Raji (cell line): ENCODE results near the gene CD2AP.

Experiments
- POLR2A ChIP-seq: IDR thresholded peaks from 2 replicates; pipeline ENCODE4 v1.6.1; 2011; ENCODE audit warnings: low read depth, low read length, control low read depth; ENCODE audit not compliant: insufficient read depth

CD2AP gene

DNA sequence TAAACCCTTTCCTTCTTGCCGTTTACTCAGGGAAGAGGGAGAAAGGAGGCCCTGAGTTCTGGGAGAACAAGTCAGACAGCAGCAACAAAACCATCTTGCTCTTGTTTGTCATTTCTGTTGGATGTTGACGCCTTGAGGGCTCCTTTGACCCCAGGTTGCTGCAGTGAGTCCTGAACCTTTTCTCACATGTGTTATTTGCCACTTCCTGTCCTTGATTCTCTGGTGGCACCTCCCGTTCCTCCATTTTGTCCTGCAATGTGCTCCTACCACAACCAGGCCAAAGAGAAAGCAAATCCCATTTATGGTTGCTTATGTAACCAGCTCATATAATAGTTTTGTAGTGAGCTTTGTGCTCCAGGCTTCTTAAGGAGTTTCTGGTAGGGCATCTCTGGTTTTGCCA lies 154.2 kb downstream of the CD2AP start:
- TF ChIP-seq POLR2A = no peak

DNA sequence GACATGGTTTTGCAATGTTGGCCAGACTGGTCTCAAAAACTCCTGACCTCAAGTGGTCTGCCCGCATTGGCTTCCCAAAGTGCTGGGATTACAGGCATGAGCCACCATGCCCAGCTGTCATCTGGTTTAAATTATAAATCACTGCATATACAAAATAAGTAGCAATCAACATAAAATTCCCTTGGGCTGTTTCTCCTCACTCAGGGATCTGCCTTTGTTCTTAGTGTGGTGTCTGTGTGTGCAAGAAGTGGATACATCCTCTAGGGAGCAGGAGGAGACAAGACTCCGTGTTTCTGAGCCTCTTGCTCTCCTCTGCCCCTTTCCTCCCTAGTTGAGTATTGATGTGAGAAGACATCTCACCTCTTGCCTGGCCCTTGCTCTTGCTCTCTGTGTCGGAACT lies 155.6 kb downstream of the CD2AP start:
- TF ChIP-seq POLR2A = no peak

DNA sequence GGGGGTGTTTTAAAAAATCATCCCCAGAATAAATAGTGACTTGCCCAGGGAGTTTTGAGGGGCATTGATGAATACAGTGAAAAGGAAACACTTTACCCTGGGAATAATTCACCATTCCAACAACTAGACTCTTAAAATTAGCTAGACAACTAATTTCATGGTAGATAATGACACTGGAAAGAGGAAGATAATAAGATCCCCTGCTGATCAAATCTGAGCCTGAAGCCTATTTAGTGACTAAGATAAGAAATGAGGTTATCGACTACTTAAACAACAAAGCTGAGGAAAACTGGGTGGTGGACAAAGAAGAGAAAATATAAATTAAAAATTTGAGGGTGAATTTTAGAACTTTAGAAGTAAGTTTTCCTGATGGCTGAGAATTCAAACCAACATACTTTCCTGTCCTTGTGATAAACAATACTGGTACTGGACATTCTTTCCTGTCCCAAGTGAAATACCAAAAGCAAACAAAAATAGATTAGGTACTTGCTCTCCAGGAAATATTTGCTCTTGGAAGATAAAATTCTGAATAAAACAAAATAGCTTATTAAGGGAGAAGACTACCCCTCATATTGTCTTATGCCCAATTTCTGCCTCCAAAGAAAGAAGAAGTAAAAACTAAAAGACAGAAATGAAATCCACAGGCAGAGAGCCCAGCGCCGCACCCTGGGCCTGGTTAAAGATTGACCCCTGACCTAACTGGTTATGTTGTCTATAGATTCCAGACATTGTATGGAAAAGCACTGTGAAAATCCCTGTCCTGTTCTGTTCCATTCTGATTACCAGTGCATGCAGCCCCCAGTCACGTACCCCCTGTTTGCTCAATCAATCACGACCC lies 156.8 kb downstream of the CD2AP start:
- no peak for TF ChIP-seq POLR2A

DNA sequence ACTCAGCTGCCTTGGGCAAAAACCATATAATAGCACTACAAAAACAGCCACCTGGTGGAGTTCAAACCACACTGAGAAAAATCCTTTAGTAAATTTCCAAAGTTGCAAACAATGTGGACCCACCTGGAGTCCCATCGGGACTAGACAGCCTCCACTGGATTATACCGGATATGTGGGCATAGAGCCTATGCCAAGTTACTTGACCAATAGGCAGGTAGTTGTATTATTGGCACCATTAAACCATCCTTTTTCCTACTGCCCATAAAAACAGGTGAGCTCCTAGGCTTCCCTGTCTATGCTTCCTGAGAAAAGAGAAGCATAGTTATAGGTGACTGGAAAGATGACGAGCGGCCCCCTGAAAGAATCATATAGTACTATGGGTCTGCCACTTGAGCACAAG lies 169.1 kb downstream of the CD2AP start:
- TF ChIP-seq POLR2A = no peak

DNA sequence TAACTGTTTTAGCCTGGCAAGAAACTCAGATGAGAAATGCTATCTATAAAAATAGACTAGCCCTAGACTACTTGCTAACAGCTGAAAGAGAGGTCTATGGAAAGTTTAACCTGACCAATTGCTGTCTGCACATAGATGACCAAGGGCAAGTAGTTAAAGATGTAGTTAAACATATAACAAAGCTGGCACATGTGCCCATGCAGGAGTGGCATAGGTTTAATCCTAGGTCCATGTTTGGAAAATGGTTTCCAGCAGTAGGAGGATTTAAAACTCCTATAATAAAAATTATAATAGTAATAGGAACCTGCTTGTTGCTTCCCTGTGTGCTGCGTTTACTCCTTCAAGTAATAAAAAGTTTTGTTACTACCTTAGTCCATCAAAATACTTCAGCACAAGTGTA lies 169.6 kb downstream of the CD2AP start:
- TF ChIP-seq POLR2A = no peak

DNA sequence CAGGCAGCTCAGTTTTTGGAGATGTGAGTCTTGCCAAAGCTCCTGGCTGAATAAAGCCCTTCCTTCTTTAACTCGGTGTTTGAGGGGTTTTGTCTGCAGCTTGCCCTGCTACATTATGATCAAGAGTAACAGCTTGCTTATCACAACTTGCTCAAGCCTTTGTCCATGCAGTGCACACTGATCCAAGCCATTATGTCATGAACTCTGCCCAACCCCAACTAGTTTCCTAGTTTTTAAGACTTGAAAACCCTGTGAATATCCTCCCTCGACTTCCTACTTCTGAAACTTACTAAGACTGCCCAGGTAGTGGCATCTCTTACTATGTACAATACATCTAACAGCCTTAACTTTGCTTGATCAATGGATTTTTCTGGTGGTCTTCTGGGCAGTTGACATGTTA lies 170.4 kb downstream of the CD2AP start:
- TF ChIP-seq POLR2A = no peak

DNA sequence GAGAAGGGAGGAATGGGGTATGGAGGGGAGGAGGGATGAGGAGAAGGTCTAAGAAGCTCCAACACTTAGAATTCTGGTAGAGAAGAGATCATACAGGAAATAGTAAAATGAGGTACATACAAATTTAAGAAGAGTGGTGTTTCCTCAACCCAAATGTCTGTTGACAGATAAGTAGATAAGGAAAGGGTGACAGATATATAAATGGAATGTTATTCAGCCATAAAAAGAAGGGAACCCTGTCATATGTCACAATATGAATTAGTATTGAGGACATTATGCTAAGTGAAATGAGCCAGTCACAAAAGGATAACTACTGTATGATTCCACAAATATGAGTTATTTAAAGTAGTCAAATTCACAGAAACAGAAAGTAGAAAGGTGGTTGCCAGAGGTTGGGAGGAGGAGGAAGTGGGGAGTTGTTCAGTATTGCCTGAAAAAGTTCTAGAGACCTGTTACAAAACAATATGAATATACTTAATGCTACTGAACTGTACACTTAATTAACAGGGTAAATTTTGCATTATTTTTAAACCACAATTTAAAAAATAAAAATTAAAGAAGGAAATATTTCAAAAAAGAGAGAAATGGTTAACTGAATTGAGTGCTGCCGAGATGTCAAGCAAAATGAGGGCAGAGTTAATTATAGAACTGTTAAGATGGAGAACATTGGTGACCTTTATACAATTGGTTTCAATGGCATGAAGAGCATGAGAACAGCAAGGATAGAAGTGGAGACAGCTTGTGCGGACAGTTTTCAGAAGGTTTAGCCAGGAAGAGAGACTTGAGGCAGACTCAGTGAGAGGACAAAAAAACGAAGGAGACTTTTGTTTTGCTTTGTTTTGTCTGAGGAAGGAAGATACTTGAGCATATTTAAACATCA lies 173.2 kb downstream of the CD2AP start:
- TF ChIP-seq POLR2A = no peak

DNA sequence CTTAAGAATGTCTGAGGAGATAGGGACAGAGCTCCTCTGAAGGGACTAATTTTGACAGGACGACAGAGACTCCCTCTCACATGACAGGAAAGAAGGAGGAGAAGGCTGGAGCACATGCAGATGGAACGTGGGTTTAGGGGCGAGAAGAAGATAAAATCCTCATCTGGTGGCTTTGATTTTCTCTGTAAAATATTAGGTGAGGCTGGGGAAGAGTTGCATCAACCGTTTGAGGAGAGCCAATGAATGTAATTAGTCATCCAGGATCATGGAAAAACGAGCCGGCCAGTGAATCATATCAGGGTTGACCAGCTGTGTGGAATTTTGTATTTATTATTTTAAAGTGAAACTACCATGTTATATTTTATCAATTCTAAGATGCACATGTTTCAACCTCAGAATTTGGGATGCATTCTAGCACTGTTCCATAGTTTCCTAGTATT lies 173.9 kb downstream of the CD2AP start:
- no peak for TF ChIP-seq POLR2A

DNA sequence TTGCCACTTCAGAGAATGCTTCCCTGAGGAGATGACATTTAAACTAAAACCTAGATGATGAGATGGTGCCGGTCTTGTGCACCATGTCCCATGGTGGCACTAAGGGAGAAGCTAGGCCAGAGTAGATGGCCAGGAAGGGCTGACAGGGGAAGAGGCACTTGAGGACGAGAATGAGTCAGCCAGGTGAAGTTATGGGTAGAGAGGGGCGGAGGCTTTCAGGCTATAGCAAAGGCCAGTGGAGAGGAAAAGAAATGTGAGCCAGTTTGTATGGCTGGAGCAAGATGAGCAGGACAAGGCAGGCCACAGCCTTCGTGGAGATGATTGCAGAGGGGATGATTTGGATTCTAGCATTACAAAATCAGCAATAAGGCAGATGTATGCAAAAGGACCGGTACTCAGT lies 176.1 kb downstream of the CD2AP start:
- TF ChIP-seq POLR2A = no peak

DNA sequence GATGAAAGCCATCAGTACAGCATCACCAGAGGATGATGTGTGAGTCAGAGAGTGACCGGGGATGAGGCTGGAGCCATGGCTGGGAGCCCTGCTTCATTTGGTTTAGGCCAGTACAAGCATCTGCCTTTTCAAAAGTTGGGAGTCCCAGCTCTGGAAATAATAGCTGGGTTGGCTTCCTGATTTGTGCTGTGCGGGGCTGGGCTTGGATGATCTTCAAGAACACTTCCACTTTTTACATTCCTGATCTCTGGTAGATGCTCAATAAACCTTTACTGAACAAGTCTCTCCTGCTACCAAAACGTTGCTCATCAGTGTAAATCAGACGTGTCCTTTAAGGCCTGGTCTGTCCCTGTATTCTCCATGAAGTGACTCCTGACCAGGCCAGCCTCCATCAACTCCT lies 176.7 kb downstream of the CD2AP start:
- no peak for TF ChIP-seq POLR2A

DNA sequence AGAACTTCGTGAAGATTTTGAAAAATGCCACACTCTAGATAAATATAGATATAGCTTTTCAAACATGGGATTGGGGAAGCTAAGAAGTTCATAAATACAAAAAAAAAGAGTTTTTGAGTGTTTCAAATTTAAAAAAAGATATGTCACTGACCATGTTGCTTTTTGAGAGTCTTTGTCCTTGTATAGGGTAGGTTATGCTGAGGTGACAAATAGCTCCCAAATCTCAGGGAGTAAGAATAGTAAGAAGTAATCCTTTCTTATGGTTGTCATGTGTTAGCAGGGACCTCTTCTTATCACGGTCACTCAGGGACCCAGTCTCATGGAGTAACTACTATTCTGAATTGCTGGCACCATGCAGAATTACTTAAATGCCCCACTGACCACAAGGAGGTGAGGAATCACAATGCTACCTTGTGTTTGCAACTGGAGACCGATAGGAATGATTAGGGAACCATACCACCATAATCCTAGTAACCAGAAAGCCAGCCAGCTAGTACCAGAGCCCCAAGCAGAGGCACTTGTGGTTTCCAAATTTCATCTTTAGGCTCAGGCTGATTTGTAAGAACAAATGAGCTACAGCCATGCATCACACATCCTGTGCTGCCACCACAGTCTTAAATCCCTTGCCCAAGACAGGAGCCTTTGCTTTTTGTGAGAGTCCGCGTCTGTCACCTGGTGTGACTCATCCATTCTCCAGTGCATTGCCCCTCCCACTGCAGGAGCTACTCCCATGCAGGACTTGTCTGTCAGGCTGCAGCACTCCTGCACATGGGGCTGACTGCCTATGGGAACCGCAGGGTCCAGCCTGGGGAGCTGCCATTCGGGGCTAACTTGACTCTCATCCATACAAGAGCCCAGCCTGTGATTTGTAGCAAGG lies 178.4 kb downstream of the CD2AP start:
- TF ChIP-seq POLR2A = no peak

DNA sequence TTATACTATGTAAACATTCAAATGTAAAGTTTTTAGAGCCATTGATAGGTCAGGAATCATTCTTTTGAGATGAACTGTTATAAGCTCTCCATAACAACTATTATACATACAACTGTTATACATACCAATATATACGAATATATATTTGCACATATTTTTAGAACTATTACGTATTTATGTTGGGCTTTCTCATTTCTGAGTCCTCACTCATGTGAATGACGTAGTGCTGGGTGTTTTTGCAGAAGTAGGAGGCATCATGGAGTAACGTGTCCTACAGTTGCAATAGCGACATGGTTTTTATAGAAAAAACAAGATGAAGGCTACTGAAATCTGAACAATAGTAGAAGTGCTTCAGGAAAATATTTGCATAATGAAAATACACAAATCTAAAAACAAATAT lies 184.4 kb downstream of the CD2AP start:
- no peak for TF ChIP-seq POLR2A

DNA sequence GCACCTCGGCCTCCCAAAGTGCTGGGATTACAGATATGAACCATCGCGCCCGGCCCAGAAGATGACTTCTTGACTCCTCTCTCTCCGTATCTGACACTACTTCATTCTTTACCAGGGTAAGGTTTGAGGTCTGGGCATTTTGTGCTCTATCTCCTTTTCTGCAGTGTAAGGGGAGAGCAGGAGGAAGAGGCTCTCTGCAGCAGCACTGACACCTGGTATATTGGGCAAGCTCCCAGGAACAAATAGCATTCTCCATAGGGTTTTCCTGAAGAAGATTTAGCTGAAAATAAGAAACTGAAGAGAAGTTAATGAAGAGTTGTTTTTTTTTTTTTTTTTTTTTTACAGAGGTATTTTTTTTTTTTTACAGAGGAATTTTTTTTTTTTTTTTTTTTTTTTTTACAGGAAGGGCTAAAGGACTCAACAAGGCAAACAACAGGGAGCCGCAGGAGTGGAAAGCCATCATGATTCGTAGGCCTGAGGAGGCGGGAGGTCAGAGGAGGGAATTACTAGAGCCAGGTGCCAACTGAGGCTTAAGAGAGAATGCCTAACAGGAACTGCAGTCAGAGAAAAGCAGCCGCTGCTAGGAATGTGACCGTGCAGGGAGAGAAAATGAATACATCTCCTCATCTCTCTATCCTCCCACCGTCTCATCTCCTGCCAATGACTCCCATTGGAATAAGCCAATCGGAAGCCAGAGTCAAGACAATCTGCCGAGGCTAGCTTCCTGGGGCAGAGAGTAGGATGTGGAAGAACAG lies 186.1 kb downstream of the CD2AP start:
- TF ChIP-seq POLR2A = no peak

DNA sequence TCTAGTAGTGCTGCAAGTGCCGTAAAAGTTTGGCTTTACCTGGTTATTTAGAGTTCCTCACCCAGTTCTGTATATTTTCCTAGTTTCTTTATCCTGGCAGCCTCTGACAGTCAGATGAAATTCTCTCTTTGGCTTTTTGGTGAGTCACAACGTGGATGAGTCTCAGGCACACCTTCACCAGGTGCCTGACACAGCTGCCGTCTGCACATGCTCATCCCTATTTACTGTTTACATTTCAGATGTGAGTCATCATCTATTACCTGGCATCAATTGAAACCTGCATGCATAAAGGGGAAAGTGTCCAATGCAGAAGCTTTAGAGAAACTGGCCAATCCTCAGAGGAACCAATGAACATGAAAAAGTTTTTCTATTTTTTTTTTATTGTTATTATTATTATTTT lies 187.5 kb downstream of the CD2AP start:
- no peak for TF ChIP-seq POLR2A

DNA sequence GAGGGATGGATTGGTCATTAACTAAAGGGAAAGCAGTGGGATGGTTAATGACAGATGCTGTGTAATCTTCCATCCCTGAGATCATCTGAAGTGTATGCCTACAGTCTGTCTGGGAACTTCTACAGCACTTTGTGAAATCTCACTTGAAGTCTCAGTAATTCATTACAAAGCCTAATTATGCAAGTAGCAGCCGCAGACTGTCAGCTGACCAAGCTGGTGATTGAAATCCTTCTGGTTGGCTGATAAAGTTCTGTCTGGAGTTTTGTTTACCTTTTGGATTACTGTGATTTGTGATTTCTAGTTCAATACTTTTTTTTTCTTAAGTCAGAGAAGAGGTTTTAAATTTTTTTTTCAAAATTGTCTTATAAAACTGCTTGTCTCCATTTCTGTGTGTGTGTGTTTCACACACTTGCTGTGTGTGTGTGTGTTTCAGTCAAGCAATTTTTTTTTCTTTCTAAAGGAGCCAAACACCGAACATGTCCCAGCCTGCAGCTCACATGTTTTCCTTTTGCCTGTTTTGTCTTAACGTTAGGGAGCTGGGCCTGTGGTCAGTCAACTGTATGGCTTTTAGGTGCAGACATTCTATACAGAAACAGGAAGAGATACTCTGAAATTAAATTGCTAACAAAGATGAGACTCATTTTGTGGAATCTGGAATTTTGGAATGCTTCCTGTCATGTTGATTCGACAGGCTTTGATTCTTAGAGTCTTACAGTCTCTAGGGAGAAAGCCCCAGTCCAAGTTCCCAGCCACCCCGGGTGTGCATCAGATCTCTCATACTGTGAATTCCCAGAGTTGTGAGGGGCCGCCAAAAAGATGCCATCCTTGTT lies 192.3 kb downstream of the CD2AP start:
- TF ChIP-seq POLR2A = no peak
